HL-60/S4 treated with retinoic acid at 250 ng/mL for 4 days and 3 days (cell line): ENCODE results near the gene KDM8.
"Not testable (repeated sequence)": the region's sequence is repeated elsewhere in the genome, so short reads cannot be mapped to it uniquely, and the experiment has no call there.

Experiments
- in situ Hi-C: fragments of 300-500 bp; cut with MboI; formaldehyde crosslinking; loops from 2 replicates; pipeline ENCODE4 v1.7.0; 2022; ENCODE audit warnings: low sequenced_read_pairs

Gene KDM8

GRCh38 chr16:27241658-27242057, 38.3 kb downstream of the KDM8 start:
- in situ Hi-C loops: no loop called here

- in situ Hi-C loops: no loop called here
These were observed 39.1 kb downstream of the KDM8 start for GRCh38 chr16:27242398-27242797.

GRCh38 chr16:27242868-27243590, 39.7 kb downstream of the KDM8 start:
- in situ Hi-C loops: no loop called here

GRCh38 chr16:27243725-27244362, 40.5 kb downstream of the KDM8 start:
- in situ Hi-C loops: no loop called here

- in situ Hi-C loops: no loop called here
These were observed 41.0 kb downstream of the KDM8 start for GRCh38 chr16:27244363-27244755.

- in situ Hi-C loops: no loop called here
These were observed 42.2 kb downstream of the KDM8 start for GRCh38 chr16:27245276-27246172.

- in situ Hi-C loops: no loop called here
These were observed 43.1 kb downstream of the KDM8 start for GRCh38 chr16:27246439-27246838.

- in situ Hi-C loops: not testable (repeated sequence)
These were observed 43.8 kb downstream of the KDM8 start for GRCh38 chr16:27247076-27247475.

- in situ Hi-C loops: no loop called here
These were observed 44.7 kb downstream of the KDM8 start for GRCh38 chr16:27248036-27248435.

GRCh38 chr16:27248886-27249285, 45.6 kb downstream of the KDM8 start:
- in situ Hi-C loops: not testable (repeated sequence)

GRCh38 chr16:27251541-27252205, 48.3 kb downstream of the KDM8 start:
- in situ Hi-C loops: no loop called here

- in situ Hi-C loops: no loop called here
These were observed 48.9 kb downstream of the KDM8 start for GRCh38 chr16:27252206-27252585.

- in situ Hi-C loops: no loop called here
These were observed 50.2 kb downstream of the KDM8 start for GRCh38 chr16:27253526-27253930.

- in situ Hi-C loops: no loop called here
These were observed 51.0 kb downstream of the KDM8 start for GRCh38 chr16:27254262-27254811.

- in situ Hi-C loops: no loop called here
These were observed 53.5 kb downstream of the KDM8 start for GRCh38 chr16:27256861-27257260.

- in situ Hi-C loops: no loop called here
These were observed 53.9 kb downstream of the KDM8 start for GRCh38 chr16:27257271-27257670.

GRCh38 chr16:27258241-27258734, 55.0 kb downstream of the KDM8 start:
- in situ Hi-C loops: no loop called here

GRCh38 chr16:27259710-27260109, 56.4 kb downstream of the KDM8 start:
- in situ Hi-C loops: no loop called here

GRCh38 chr16:27262904-27263423, 59.6 kb downstream of the KDM8 start:
- in situ Hi-C loops: not testable (repeated sequence)

GRCh38 chr16:27264151-27264550, 60.8 kb downstream of the KDM8 start:
- in situ Hi-C loops: no loop called here
